ENCODE measurements around the gene RFX7. TPM values are rescaled to one million over a fixed set of nuclear protein-coding genes. Genes with fewer than 3 reads are reported as not detected.
A peak's percentile ranks its signal among the peaks of the same experiment; 100 is the strongest.

Gene RFX7
- total and polyA plus RNA-seq, 2 donors (not counting 1 experiment from before 2014, with no cell fraction given) = 6.6 to 44.8 TPM

DNA sequence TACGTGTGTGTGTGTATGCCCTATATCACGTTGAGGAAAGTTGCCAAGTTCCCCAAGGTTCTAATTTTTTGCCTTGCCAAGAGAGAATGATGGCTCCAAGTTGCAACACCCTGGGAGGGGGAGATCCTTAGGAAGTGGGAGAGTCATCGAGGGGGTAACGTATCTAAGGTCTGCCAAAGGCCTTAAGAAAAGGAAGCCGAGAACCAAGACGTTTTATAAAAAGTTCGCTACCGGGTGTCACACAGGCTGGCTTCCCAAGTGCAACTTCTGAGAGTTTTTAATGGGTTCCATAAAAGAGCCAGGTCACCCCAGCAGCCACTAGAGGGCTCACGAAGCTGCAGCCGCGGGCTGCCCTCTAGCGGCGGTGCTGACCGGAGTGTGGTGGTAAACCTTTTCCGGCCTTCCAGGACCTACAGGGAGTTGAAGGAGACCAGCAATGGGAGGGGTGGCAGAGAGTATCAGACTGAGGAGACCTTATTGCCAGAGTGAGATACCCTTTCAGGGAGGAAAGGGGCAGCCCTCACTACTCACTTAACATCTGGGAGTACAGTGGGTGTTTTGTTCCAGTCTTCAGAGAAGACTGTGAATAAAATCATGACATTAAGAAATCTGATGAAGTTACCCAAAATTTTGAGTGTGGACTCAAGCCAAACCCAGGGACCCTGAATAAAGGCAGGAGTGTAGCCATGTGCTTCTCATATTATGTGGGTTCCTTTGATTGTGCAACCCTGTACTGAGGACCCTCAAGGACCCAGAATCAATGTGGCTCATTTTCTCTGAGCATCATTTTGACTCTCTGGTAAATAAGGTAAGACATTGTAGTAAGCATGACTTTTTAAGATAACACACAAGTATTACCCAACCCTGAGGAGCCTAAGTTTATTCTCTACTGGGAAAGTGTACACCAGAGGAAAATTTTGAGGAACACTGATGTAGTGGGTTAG lies 2.5 kb upstream of the RFX7 start:
- no peaks in the 10 kb centered on the region for H3K9me3 Mint-ChIP-seq (ENCODE audit: insufficient read depth)
- peak overlapping the region; percentile 94 for H3K4me3 Mint-ChIP-seq
- TF ChIP-seq EZH2 (IDR thresholded peaks at IDR 0.05; ENCODE audit: borderline replicate concordance, insufficient read depth, low read depth, low read length, poor library complexity, severe bottlenecking) = no peak
- TF ChIP-seq, protein P1, sequence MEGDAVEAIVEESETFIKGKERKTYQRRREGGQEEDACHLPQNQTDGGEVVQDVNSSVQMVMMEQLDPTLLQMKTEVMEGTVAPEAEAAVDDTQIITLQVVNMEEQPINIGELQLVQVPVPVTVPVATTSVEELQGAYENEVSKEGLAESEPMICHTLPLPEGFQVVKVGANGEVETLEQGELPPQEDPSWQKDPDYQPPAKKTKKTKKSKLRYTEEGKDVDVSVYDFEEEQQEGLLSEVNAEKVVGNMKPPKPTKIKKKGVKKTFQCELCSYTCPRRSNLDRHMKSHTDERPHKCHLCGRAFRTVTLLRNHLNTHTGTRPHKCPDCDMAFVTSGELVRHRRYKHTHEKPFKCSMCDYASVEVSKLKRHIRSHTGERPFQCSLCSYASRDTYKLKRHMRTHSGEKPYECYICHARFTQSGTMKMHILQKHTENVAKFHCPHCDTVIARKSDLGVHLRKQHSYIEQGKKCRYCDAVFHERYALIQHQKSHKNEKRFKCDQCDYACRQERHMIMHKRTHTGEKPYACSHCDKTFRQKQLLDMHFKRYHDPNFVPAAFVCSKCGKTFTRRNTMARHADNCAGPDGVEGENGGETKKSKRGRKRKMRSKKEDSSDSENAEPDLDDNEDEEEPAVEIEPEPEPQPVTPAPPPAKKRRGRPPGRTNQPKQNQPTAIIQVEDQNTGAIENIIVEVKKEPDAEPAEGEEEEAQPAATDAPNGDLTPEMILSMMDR (IDR thresholded peaks at IDR 0.05) = peak; percentile 100
- Histone ChIP-seq H3K9ac (ENCODE audit: low read length) (peak overlapping the region; percentile 62), H2AFZ (ENCODE audit: insufficient read depth, low read depth, low read length, poor library complexity, severe bottlenecking) (peak overlapping the region; percentile 94), H3K27me3 (replicated peaks in 1 of 4; ENCODE audit: control extremely low read depth in 1 of 4, control insufficient read depth in 3 of 4, insufficient read depth in 4 of 4, low read length in 3 of 4) (no peaks in the 10 kb centered on the region), H4K20me1 (ENCODE audit: control insufficient read depth, insufficient read depth, low read length, poor library complexity, severe bottlenecking) (no peaks in the 10 kb centered on the region), H3K9me3 (ENCODE audit: control extremely low read depth in 1 of 3, control insufficient read depth in 2 of 3, insufficient read depth in 1 of 3, low read length in 2 of 3) (no peaks in the 10 kb centered on the region), H3K27ac (ENCODE audit: low read length in 2 of 2) (peak overlapping the region; percentile 57 to 76), H3K36me3 (replicated peaks in 1 of 2; ENCODE audit: control extremely low read depth in 1 of 2, control insufficient read depth in 1 of 2, extremely low read depth in 1 of 2, insufficient read depth in 2 of 2, low read length in 1 of 2) (no peaks in the 10 kb centered on the region), H3K4me3 (ENCODE audit: control extremely low read depth in 1 of 5, extremely low read depth in 1 of 5, insufficient read depth in 1 of 5, low read depth in 2 of 5, low read length in 4 of 5) (peak overlapping the region; percentile 11 to 66 (median 50)), H3K4me1 (ENCODE audit: control insufficient read depth in 2 of 2, insufficient read depth in 2 of 2, low read length in 2 of 2) (peaks cover 24 to 25% of the 10 kb centered on the region in 2 donors), H3K79me2 (ENCODE audit: control insufficient read depth, insufficient read depth, low read length) (peaks cover 28% of the 10 kb centered on the region), H3K4me2 (replicated peaks; ENCODE audit: low read depth, low read length, poor library complexity, severe bottlenecking) (peak overlapping the region; percentile 79)
- no peaks in the 10 kb centered on the region for H3K27me3 Mint-ChIP-seq
- peak overlapping the region; percentile 89 for H3K27ac Mint-ChIP-seq
- DNase-seq (peak; percentile 91), ATAC-seq (ENCODE audit: low read depth) (peak; percentile 71)
- CTCF ChIA-PET = interaction anchor here (0.7 to 2.8 kb wide), 18 partner anchors 10 to 1042 kb away, joined by 3 to 15 read pairs (median 5); no protein-coding TSS in a partner anchor
- intact Hi-C loops (cut with micrococcal nuclease) = loop anchor here (1.0 to 10.0 kb wide), 9 partner anchors 119 to 1051 kb away; partner anchors contain the start of genes MNS1, NEDD4, RSL24D1 and TCF12
- POLR2A ChIA-PET = no interaction called here
- peaks cover 32% of the 10 kb centered on the region for H3K4me1 Mint-ChIP-seq
- WGBS (ENCODE audit: insufficient coverage) = under 1% methylated on average over 13 of the region's 15 CpGs
